ENCODE results near the gene TFB1M. TPM values are rescaled to one million over a fixed set of nuclear protein-coding genes. Genes with fewer than 3 reads are reported as not detected.

Gene TFB1M
- total and polyA plus RNA-seq, 2 experiments from 2014 or later, result 10.3 to 11.2 TPM

GRCh38 chr6:155264693-155265320, 49.5 kb downstream of the TFB1M start:
- H3K4me3 ChIP-seq, result no peak overlapping the region
- peaks cover 3% of the 10 kb centered on the region for H3K79me2 ChIP-seq
- no peak for DNase-seq (ENCODE audit: low spot score)
- no peaks in the 10 kb centered on the region for H3K27me3 ChIP-seq
- H3K36me3 ChIP-seq (replicated peaks; ENCODE audit: insufficient read depth, low read depth), result no peaks in the 10 kb centered on the region
- H4K20me1 ChIP-seq (ENCODE audit: insufficient read depth, poor library complexity, severe bottlenecking), result no peaks in the 10 kb centered on the region
- H3K4me1 ChIP-seq (ENCODE audit: insufficient read depth), result no peaks in the 10 kb centered on the region
- no peak for TF ChIP-seq EZH2phosphoT487 (IDR thresholded peaks at IDR 0.05; ENCODE audit: low read depth, severe bottlenecking, unreplicated experiment)
- TF ChIP-seq CTCF (IDR thresholded peaks at IDR 0.05; ENCODE audit: poor library complexity), result no peak
- TF ChIP-seq EZH2 (IDR thresholded peaks at IDR 0.05; ENCODE audit: borderline replicate concordance), result no peak
- H3K9me3 ChIP-seq (ENCODE audit: low read depth), result no peaks in the 10 kb centered on the region
- 81% methylated on average over 9 of the region's 9 CpGs for WGBS (ENCODE audit: low lambda C conversion rate, missing lambda C conversion rate)
- H3K4me2 ChIP-seq, result no peak overlapping the region
- no peaks in the 10 kb centered on the region for H3K9me2 ChIP-seq (replicated peaks; ENCODE audit: insufficient read depth)
- H3K27ac ChIP-seq, result no peak overlapping the region
- no peak overlapping the region for H2AFZ ChIP-seq

GRCh38 chr6:155263373-155264063, 50.8 kb downstream of the TFB1M start, which contains the start of gene CLDN20:
Gene CLDN20 (plus strand): TSS chr6:155264013. CDS start chr6:155275720, 11,707 bp downstream.
- H3K4me2 ChIP-seq, result no peak within 1 kb of the TSS
- 96% methylated on average over 10 of the region's 10 CpGs for WGBS (ENCODE audit: low lambda C conversion rate, missing lambda C conversion rate)
- no peaks in the 10 kb centered on the region for H3K36me3 ChIP-seq (replicated peaks; ENCODE audit: insufficient read depth, low read depth)
- H3K9me2 ChIP-seq (replicated peaks; ENCODE audit: insufficient read depth), result no peaks in the 10 kb centered on the region
- H3K4me1 ChIP-seq (ENCODE audit: insufficient read depth), result no peaks in the 10 kb centered on the region
- no peak for TF ChIP-seq EZH2phosphoT487 (IDR thresholded peaks at IDR 0.05; ENCODE audit: low read depth, severe bottlenecking, unreplicated experiment)
- no peak for TF ChIP-seq CTCF (IDR thresholded peaks at IDR 0.05; ENCODE audit: poor library complexity)
- no peak for TF ChIP-seq EZH2 (IDR thresholded peaks at IDR 0.05; ENCODE audit: borderline replicate concordance)
- no peaks in the 10 kb centered on the region for H4K20me1 ChIP-seq (ENCODE audit: insufficient read depth, poor library complexity, severe bottlenecking)
- H3K4me3 ChIP-seq, result no peak within 1 kb of the TSS
- H3K9me3 ChIP-seq (ENCODE audit: low read depth), result no peaks in the 10 kb centered on the region
- no peak for DNase-seq (ENCODE audit: low spot score)
- H3K79me2 ChIP-seq, result peaks cover 3% of the 10 kb centered on the region
- H3K27me3 ChIP-seq, result no peaks in the 10 kb centered on the region
- H3K27ac ChIP-seq, result no peak within 1 kb of the TSS
- no peak within 1 kb of the TSS for H2AFZ ChIP-seq

- no peak for TF ChIP-seq CTCF (IDR thresholded peaks at IDR 0.05; ENCODE audit: poor library complexity)
- no peak for TF ChIP-seq EZH2 (IDR thresholded peaks at IDR 0.05; ENCODE audit: borderline replicate concordance)
- no peak for TF ChIP-seq EZH2phosphoT487 (IDR thresholded peaks at IDR 0.05; ENCODE audit: low read depth, severe bottlenecking, unreplicated experiment)
- Histone ChIP-seq H2AFZ (no peak overlapping the region), H3K4me3 (no peak overlapping the region), H3K4me1 (ENCODE audit: insufficient read depth) (no peaks in the 10 kb centered on the region), H3K9me3 (ENCODE audit: low read depth) (no peaks in the 10 kb centered on the region), H3K27ac (no peak overlapping the region), H3K9me2 (replicated peaks; ENCODE audit: insufficient read depth) (no peaks in the 10 kb centered on the region), H3K36me3 (replicated peaks; ENCODE audit: insufficient read depth, low read depth) (no peaks in the 10 kb centered on the region), H3K27me3 (no peaks in the 10 kb centered on the region), H3K79me2 (peaks cover 3% of the 10 kb centered on the region), H4K20me1 (ENCODE audit: insufficient read depth, poor library complexity, severe bottlenecking) (no peaks in the 10 kb centered on the region), H3K4me2 (no peak overlapping the region)
- DNase-seq (ENCODE audit: low spot score), result no peak
- 91% methylated on average over 4 of the region's 4 CpGs for WGBS (ENCODE audit: low lambda C conversion rate, missing lambda C conversion rate)
These were observed 51.6 kb downstream of the TFB1M start for GRCh38 chr6:155262655-155263054.

Data from hepatocyte (in vitro differentiated cells).